ENCODE measurements around the gene ARHGAP10. TPM values are rescaled to one million over a fixed set of nuclear protein-coding genes. Genes with fewer than 3 reads are reported as not detected.

Gene ARHGAP10
- total and polyA plus RNA-seq, 10 of the 15 experiments (the other 5 are each of a cell fraction or from before 2014, with no cell fraction given), result 1.3 to 25.8 (median 17.2) TPM

DNA sequence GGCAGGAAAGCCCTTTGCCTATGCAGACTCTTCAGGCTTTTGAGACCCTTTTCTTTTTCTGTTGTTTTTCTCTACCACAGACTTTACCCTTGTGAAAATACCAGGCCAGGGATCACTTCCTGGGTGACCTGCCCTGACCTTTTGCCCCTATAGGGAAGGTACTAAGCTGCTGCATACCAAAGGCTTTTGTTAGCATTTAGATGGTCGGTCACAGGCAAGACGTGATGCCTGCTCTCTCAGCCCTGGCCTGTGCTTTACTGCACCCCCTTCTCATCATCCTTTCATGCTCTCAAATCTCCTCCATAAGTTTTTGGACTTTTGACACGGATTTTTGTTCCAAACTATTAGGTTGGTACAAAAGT, 98.2 kb downstream of the ARHGAP10 start:
- H3K9me3 ChIP-seq (replicated peaks; ENCODE audit: control insufficient read depth, insufficient read depth, low read length), result peaks cover 10% of the 10 kb centered on the region
- RAD21 ChIA-PET (ENCODE audit: unreplicated experiment), result no interaction called here
- no peak for FAIRE-seq
- 83% methylated on average over 3 of the region's 3 CpGs for WGBS (ENCODE audit: insufficient coverage, insufficient replicate concordance, low lambda C conversion rate, missing lambda C conversion rate)
- CTCF ChIA-PET, result interaction anchor here (1.1 to 1.4 kb wide), 2 partner anchors 15 to 32 kb away, joined by 3 read pairs; no protein-coding TSS in a partner anchor
- no peak overlapping the region for H3K4me3 ChIP-seq
- SMC1A ChIA-PET (ENCODE audit: uncharacterized antibody, unreplicated experiment), result interaction anchor here (0.6 kb wide), 1 partner anchor 8 kb away, joined by 3 read pairs; no protein-coding TSS in a partner anchor
- no peaks in the 10 kb centered on the region for H4K20me1 ChIP-seq (ENCODE audit: control insufficient read depth, insufficient read depth)
- H3K27me3 ChIP-seq (replicated peaks in 1 of 2; ENCODE audit: control insufficient read depth in 2 of 2, insufficient read depth in 2 of 2, low read length in 1 of 2), result no peaks in the 10 kb centered on the region
- POLR2A ChIA-PET, result no interaction called here
- no peak overlapping the region for H2AFZ ChIP-seq (ENCODE audit: control insufficient read depth, low read depth, low read length)
- H3K36me3 ChIP-seq (ENCODE audit: control insufficient read depth in 2 of 2, insufficient read depth in 2 of 2, low read length in 1 of 2), result peaks cover 2 to 5% of the 10 kb centered on the region in 2 experiments; a peak in 3 of 4 replicates
- intact Hi-C loops (cut with micrococcal nuclease; ENCODE audit: unreplicated experiment), result no loop called here
- no peak overlapping the region for H3K4me2 ChIP-seq (ENCODE audit: control insufficient read depth, insufficient read depth)
- no peak for DNase-seq (ENCODE audit: low read depth, low spot score)
- H3K4me1 ChIP-seq (ENCODE audit: control insufficient read depth, insufficient read depth, low read length), result no peaks in the 10 kb centered on the region
- no peak overlapping the region for H3K9ac ChIP-seq (ENCODE audit: control insufficient read depth, insufficient read depth, low read length)
- no peak overlapping the region for H3K27ac ChIP-seq (ENCODE audit: control insufficient read depth, insufficient read depth)
- in situ Hi-C loops (cut with MboI), result no loop called here
- peaks cover 1% of the 10 kb centered on the region for H3K79me2 ChIP-seq (ENCODE audit: control insufficient read depth, insufficient read depth, low read length)
- TF ChIP-seq USF2 (IDR thresholded peaks at IDR 0.05; ENCODE audit: borderline replicate concordance, low read depth, low read length) (no peak), SMAD1 (IDR thresholded peaks at IDR 0.05; ENCODE audit: low read depth, partially characterized antibody) (no peak), GATAD2B (conservative IDR thresholded peaks at IDR 0.05; ENCODE audit: low read depth) (no peak), SPI1 (IDR thresholded peaks at IDR 0.05; ENCODE audit: borderline replicate concordance, insufficient read depth, low read depth, low read length) (no peak), KLF5 (IDR thresholded peaks at IDR 0.05; ENCODE audit: partially characterized antibody) (no peak), ZNF274 (IDR thresholded peaks at IDR 0.05; ENCODE audit: insufficient read depth, insufficient read length) (no peak), RUNX3 (IDR thresholded peaks at IDR 0.05; ENCODE audit: low read length) (no peak), CREM (IDR thresholded peaks at IDR 0.05; ENCODE audit: low read depth) (no peak), IKZF2 (IDR thresholded peaks at IDR 0.05) (no peak), ESRRA (IDR thresholded peaks at IDR 0.05; ENCODE audit: low read length) (no peak), FOS (IDR thresholded peaks at IDR 0.05; ENCODE audit: borderline replicate concordance, extremely low read depth, insufficient read length) (no peak), ZNF217 (IDR thresholded peaks at IDR 0.05) (no peak), ZZZ3 (IDR thresholded peaks at IDR 0.05; ENCODE audit: control insufficient read depth, insufficient read length, low read depth) (no peak), POLR2AphosphoS5 (IDR thresholded peaks at IDR 0.05; ENCODE audit: low read length) (no peak), TCF12 (IDR thresholded peaks at IDR 0.05; ENCODE audit: low read depth, low read length) (no peak), RB1 (IDR thresholded peaks at IDR 0.05; ENCODE audit: borderline replicate concordance) (no peak), NRF1 (conservative IDR thresholded peaks at IDR 0.05; ENCODE audit: low read depth, low read length) (no peak)
- TF ChIP-seq, protein P1, sequence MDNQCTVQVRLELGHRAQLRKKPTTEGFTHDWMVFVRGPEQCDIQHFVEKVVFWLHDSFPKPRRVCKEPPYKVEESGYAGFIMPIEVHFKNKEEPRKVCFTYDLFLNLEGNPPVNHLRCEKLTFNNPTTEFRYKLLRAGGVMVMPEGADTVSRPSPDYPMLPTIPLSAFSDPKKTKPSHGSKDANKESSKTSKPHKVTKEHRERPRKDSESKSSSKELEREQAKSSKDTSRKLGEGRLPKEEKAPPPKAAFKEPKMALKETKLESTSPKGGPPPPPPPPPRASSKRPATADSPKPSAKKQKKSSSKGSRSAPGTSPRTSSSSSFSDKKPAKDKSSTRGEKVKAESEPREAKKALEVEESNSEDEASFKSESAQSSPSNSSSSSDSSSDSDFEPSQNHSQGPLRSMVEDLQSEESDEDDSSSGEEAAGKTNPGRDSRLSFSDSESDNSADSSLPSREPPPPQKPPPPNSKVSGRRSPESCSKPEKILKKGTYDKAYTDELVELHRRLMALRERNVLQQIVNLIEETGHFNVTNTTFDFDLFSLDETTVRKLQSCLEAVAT (IDR thresholded peaks at IDR 0.05), result no peak
- no peak for ATAC-seq
- BruUV-seq (replicated peaks), result no TSS peak

All from GM12878 (cell line).